Right ventricle myocardium inferior (tissue), 1 donor: ENCODE measurements around the gene GNLY. TPM values are rescaled to one million over a fixed set of nuclear protein-coding genes. Genes with fewer than 3 reads are reported as not detected.
A peak's percentile ranks its signal among the peaks of the same experiment; 100 is the strongest.
"Not testable (repeated sequence)": the region's sequence is repeated elsewhere in the genome, so short reads cannot be mapped to it uniquely, and the experiment has no call there.

Experiments used
- ATAC-seq: fragments of 200-7000 bp; cut with Tn5 transposase; one replicate; pipeline ENCODE4 v1.9.1; 2020; ENCODE audit warnings: mild to moderate bottlenecking, moderate library complexity
- DNase-seq: peaks from one replicate; pipeline ENCODE4 v3.0.0; 2021; ENCODE audit errors: missing footprints
- intact Hi-C: fragments of 100-400 bp; cut with DNase I; formaldehyde crosslinking; loops from one replicate; pipeline ENCODE4 v1.11.0; 2022
- total RNA-seq: library from RNA; stranded (reverse); fragmentation: NEBNext Ultra II Directional; extraction: Animal tissue kit (Norgen Biotek cat#: 25700); gene quantifications from one replicate; pipeline ENCODE4 v1.2.1, GENCODE V29; 2021
- donor health status: DM: no; HTN: yes; CAD: no; lungs with severe emphysema.

The GNLY gene
- total RNA-seq, 1 donor from 2014 or later: 3.4 TPM

- ATAC-seq: no peak
- DNase-seq: no peak
- intact Hi-C loops: no loop called here
These were observed 9.2 kb downstream of the GNLY start for GRCh38 chr2:85703329-85703728.

- ATAC-seq: no peak
- DNase-seq: no peak
- intact Hi-C loops: no loop called here
These were observed 9.9 kb downstream of the GNLY start for GRCh38 chr2:85704038-85704437.

GRCh38 chr2:85704800-85705679 is 10.9 kb downstream of the GNLY start:
- intact Hi-C loops: loop anchor here (5.0 kb wide), 2 partner anchors 43 to 68 kb away; no protein-coding TSS in a partner anchor
- no peak for DNase-seq
- ATAC-seq: no peak

DNA sequence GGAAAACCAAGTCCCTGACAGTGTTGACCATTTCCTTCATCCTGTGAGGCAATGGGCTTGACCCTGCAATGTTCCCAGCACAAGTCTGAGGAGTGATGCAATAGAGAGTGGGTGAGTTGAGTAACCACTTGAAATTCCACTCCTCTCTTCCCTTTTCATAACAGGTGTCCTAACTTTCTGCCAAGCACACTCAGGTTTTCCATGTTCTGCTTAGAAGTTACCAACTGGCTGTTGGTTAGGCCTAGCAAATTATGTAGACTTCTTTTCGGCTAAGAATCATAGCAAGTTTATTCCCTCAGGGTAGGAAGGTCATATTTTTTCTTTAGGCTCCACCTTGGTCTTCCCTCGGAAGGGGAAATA is 11.5 kb downstream of the GNLY start:
- ATAC-seq: peak; percentile 74
- intact Hi-C loops: loop anchor here (1.0 to 5.0 kb wide), 3 partner anchors 24 to 68 kb away; no protein-coding TSS in a partner anchor
- DNase-seq: no peak

GRCh38 chr2:85706063-85706462 is 11.9 kb downstream of the GNLY start:
- ATAC-seq: no peak
- intact Hi-C loops: loop anchor here (1.0 to 5.0 kb wide), 3 partner anchors 25 to 69 kb away; no protein-coding TSS in a partner anchor
- no peak for DNase-seq

- intact Hi-C loops: loop anchor here (1.0 to 5.0 kb wide), 3 partner anchors 25 to 69 kb away; no protein-coding TSS in a partner anchor
- peak; percentile 16 for ATAC-seq
- DNase-seq: no peak
These were observed 12.6 kb downstream of the GNLY start for GRCh38 chr2:85706599-85707296.

- DNase-seq (no peak), ATAC-seq (no peak)
- intact Hi-C loops: loop anchor here (5.0 kb wide), 2 partner anchors 45 to 70 kb away; no protein-coding TSS in a partner anchor
These were observed 13.1 kb downstream of the GNLY start for GRCh38 chr2:85707304-85707703.

DNA sequence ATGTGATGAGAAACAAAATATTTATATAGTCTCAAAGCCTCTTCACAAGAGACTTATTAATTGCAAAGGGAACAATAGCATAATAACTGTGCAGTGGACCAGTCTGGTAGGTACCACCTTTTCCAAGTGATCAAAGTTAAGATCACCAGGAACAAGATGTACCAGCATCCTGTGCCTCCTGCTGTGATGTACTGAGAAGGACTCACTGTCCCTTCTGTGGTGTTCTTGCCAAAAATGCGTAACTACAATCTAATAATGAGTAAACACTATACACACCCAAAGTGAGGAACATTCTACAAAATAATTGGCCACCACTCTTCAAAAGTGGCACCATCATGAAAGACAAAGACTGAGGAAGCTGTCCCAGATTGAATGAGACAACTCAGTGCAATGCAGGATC is 14.5 kb downstream of the GNLY start:
- intact Hi-C loops: loop anchor here (5.0 kb wide), 2 partner anchors 46 to 71 kb away; no protein-coding TSS in a partner anchor
- no peak for DNase-seq
- ATAC-seq: no peak

DNA sequence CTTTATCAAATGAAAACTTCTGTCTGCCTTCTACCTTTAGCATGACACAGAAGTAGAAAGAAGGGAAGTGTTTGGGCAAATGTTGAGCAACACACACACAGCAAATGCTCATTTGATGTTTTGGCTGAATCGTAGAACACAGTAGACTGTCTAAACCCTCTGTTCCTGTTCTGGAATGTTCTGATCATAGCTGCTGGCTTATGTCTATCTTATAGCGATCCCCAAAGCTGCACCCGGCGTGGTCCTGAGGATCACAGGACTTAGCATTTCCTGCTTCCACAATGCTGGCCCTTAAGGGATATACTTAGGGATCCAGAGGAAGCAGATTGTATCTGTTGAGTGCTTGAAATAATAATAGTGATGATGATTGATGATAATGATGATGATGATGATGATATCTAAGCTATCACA is 15.2 kb downstream of the GNLY start:
- ATAC-seq (no peak), DNase-seq (no peak)
- intact Hi-C loops: loop anchor here (5.0 kb wide), 2 partner anchors 47 to 72 kb away; no protein-coding TSS in a partner anchor

- peak; percentile 7 for ATAC-seq
- intact Hi-C loops: loop anchor here (1.0 kb wide), 1 partner anchor 85 kb away; no protein-coding TSS in a partner anchor
- DNase-seq: no peak
These were observed 16.8 kb downstream of the GNLY start for GRCh38 chr2:85710687-85711577.

DNA sequence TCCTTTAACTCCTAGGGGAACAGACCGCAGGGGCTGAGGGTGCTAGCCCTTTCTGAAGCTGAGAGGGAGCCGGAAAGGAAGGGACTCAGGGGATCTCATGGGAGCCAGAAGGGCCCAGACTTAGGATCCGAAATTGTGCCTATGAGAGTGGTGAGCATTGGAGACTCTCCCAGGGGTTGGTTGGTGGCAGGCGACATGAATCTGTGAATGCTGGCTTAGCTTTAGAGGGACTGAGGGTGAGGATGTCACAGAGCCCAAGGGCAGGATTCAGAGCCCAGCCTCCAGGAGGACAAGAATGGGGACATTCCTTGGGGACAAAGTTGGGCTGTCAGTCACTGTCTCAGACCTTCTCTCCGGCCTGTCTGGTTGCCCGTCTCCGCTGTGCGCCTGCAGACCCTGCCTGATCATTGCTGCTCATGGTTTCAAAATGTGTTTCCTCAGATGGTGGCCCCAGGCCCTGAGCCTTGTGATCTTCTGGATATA is 17.5 kb downstream of the GNLY start:
- DNase-seq (no peak), ATAC-seq (no peak)
- intact Hi-C loops: loop anchor here (1.0 kb wide), 1 partner anchor 85 kb away; no protein-coding TSS in a partner anchor

- ATAC-seq (peak; percentile 5), DNase-seq (peak; percentile 80)
- intact Hi-C loops: no loop called here
These were observed 18.2 kb downstream of the GNLY start for GRCh38 chr2:85712336-85712735.

- peak; percentile 82 for ATAC-seq
- intact Hi-C loops: no loop called here
- no peak for DNase-seq
These were observed 18.9 kb downstream of the GNLY start for GRCh38 chr2:85712849-85713612.

GRCh38 chr2:85713836-85714235 is 19.7 kb downstream of the GNLY start:
- intact Hi-C loops: no loop called here
- DNase-seq (no peak), ATAC-seq (peak; percentile 66)

GRCh38 chr2:85714421-85714820 is 20.3 kb downstream of the GNLY start:
- DNase-seq, intact Hi-C loops, ATAC-seq: not testable (repeated sequence)

- no peak for DNase-seq
- no peak for ATAC-seq
- intact Hi-C loops: no loop called here
These were observed 20.7 kb downstream of the GNLY start for GRCh38 chr2:85714841-85715240.

GRCh38 chr2:85716346-85716914 is 22.3 kb downstream of the GNLY start:
- DNase-seq: no peak

More at GRCh38 chr2:85716346-85716914, 22.3 kb downstream of the GNLY start:
- intact Hi-C loops: no loop called here
- ATAC-seq: no peak
